ENCODE results near the gene MORC1.

MORC1 gene

DNA sequence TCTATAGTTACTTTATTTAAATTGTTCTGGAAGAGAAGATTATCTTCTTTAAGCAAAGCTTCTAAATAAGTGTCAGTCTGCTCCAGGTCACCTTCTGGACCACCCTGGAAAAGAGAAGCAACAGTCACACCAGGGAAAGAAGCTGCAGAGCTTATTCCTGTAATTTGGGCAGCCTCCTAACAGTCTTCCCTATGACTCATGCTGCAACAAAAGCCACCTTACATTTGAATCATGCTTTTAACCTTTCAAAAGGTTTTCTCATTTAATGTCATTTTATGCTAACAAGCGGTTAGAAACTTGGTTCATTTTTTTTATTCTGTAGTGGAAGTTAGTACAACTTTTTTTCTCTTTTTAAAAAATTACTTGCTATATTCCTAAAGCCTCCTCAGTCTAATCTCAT is 158.9 kb downstream of the MORC1 start:
- no peak overlapping the region for H3K4ac ChIP-seq (ENCODE audit: low read depth in 1 of 2, low read length in 2 of 2)
- H2AFZ ChIP-seq (ENCODE audit: low read depth, low read length): no peak overlapping the region
- no peak overlapping the region for H3K18ac ChIP-seq (ENCODE audit: low read depth in 1 of 2, low read length in 2 of 2)
- H4K91ac ChIP-seq (ENCODE audit: low read length): no peak overlapping the region
- H3K9ac ChIP-seq (ENCODE audit: low read length): no peak overlapping the region
- H3K27ac ChIP-seq (ENCODE audit: low read length, poor library complexity, severe bottlenecking): no peak overlapping the region
- H3K4me3 ChIP-seq (ENCODE audit: insufficient read depth in 1 of 2, low read depth in 1 of 2, low read length in 2 of 2): no peak overlapping the region
- H3K4me1 ChIP-seq (ENCODE audit: control insufficient read depth, insufficient read depth, low read depth, low read length): no peaks in the 10 kb centered on the region
- no CpG with 5 or more reads among the region's 1 CpG for WGBS
- H3K36me3 ChIP-seq (ENCODE audit: control insufficient read depth in 1 of 2, insufficient read depth in 2 of 2, low read depth in 1 of 2, low read length in 2 of 2): no peaks in the 10 kb centered on the region
- no peak for DNase-seq
- H4K8ac ChIP-seq (ENCODE audit: low read length): no peak overlapping the region
- no peak overlapping the region for H2AK5ac ChIP-seq (ENCODE audit: low read length, severe bottlenecking)
- no peaks in the 10 kb centered on the region for H3K9me3 ChIP-seq (ENCODE audit: control insufficient read depth, low read length)
- H2BK12ac ChIP-seq (ENCODE audit: low read length in 2 of 2): no peak overlapping the region
- H2BK15ac ChIP-seq (ENCODE audit: low read depth, poor library complexity, severe bottlenecking): no peak overlapping the region
- H2BK5ac ChIP-seq (ENCODE audit: low read depth, low read length, poor library complexity, severe bottlenecking): no peak overlapping the region
- H3K4me2 ChIP-seq (ENCODE audit: low read length, poor library complexity, severe bottlenecking): no peak overlapping the region
- no peak overlapping the region for H3K14ac ChIP-seq (ENCODE audit: low read length in 2 of 2)
- no peaks in the 10 kb centered on the region for H3K27me3 ChIP-seq (ENCODE audit: control insufficient read depth in 1 of 2, insufficient read depth in 1 of 2, low read length in 2 of 2)
- no peak overlapping the region for H3K23ac ChIP-seq (ENCODE audit: low read length in 2 of 2)
- H3K79me1 ChIP-seq (replicated peaks; ENCODE audit: low read length, poor library complexity, severe bottlenecking): no peaks in the 10 kb centered on the region
- no peak overlapping the region for H2BK120ac ChIP-seq (ENCODE audit: low read depth, low read length)

DNA sequence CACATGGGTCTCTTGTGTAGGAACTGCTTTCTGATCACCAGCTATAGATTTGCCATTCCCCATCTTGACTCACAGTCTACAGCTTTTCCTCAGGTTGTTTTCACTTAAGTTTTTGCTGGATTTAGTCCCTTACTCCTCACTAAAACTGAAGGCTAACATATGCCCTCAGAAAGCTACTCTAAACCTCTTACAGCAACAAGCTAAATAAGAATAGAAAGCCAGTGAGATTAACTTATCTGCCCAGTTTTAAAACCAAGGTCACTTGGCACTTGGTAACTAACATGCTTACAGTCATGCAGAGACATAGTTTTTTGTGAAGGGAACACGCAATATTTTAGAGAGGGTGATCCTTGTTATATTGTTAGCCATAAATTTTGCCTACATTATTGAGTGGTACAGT is 164.2 kb downstream of the MORC1 start, which contains the start of gene GUCA1C:
TSS of gene GUCA1C (minus strand) at position 180 of the 400 bp plus-strand sequence. CDS start at position 63, 117 bp downstream.
- no peak within 1 kb of the TSS for H3K4me3 ChIP-seq (ENCODE audit: insufficient read depth in 1 of 2, low read depth in 1 of 2, low read length in 2 of 2)
- no peak within 1 kb of the TSS for H3K9ac ChIP-seq (ENCODE audit: low read length)
- no peaks in the 10 kb centered on the region for H3K27me3 ChIP-seq (ENCODE audit: control insufficient read depth in 1 of 2, insufficient read depth in 1 of 2, low read length in 2 of 2)
- H2AFZ ChIP-seq (ENCODE audit: low read depth, low read length): no peak within 1 kb of the TSS
- peak within 1 kb of the TSS; percentile 88 for H3K27ac ChIP-seq (ENCODE audit: low read length, poor library complexity, severe bottlenecking)
- H4K8ac ChIP-seq (ENCODE audit: low read length): no peak within 1 kb of the TSS
- H2BK15ac ChIP-seq (ENCODE audit: low read depth, poor library complexity, severe bottlenecking): no peak within 1 kb of the TSS
- H3K36me3 ChIP-seq (ENCODE audit: control insufficient read depth in 1 of 2, insufficient read depth in 2 of 2, low read depth in 1 of 2, low read length in 2 of 2): no peaks in the 10 kb centered on the region
- no peak within 1 kb of the TSS for H3K4me2 ChIP-seq (ENCODE audit: low read length, poor library complexity, severe bottlenecking)
- H3K23ac ChIP-seq (ENCODE audit: low read length in 2 of 2): no peak within 1 kb of the TSS
- no peak for DNase-seq
- WGBS: 100% methylated on average over 1 of the region's 1 CpG
- no peak within 1 kb of the TSS for H3K14ac ChIP-seq (ENCODE audit: low read length in 2 of 2)
- H2AK5ac ChIP-seq (ENCODE audit: low read length, severe bottlenecking): peak within 1 kb of the TSS; percentile 84
- no peak within 1 kb of the TSS for H2BK12ac ChIP-seq (ENCODE audit: low read length in 2 of 2)
- peak within 1 kb of the TSS; percentile 35 for H2BK5ac ChIP-seq (ENCODE audit: low read depth, low read length, poor library complexity, severe bottlenecking)
- H3K4me1 ChIP-seq (ENCODE audit: control insufficient read depth, insufficient read depth, low read depth, low read length): no peaks in the 10 kb centered on the region
- no peak within 1 kb of the TSS for H3K4ac ChIP-seq (ENCODE audit: low read depth in 1 of 2, low read length in 2 of 2)
- no peaks in the 10 kb centered on the region for H3K79me1 ChIP-seq (replicated peaks; ENCODE audit: low read length, poor library complexity, severe bottlenecking)
- no peak within 1 kb of the TSS for H3K18ac ChIP-seq (ENCODE audit: low read depth in 1 of 2, low read length in 2 of 2)
- no peak within 1 kb of the TSS for H4K91ac ChIP-seq (ENCODE audit: low read length)
- no peak within 1 kb of the TSS for H2BK120ac ChIP-seq (ENCODE audit: low read depth, low read length)
- no peaks in the 10 kb centered on the region for H3K9me3 ChIP-seq (ENCODE audit: control insufficient read depth, low read length)

DNA sequence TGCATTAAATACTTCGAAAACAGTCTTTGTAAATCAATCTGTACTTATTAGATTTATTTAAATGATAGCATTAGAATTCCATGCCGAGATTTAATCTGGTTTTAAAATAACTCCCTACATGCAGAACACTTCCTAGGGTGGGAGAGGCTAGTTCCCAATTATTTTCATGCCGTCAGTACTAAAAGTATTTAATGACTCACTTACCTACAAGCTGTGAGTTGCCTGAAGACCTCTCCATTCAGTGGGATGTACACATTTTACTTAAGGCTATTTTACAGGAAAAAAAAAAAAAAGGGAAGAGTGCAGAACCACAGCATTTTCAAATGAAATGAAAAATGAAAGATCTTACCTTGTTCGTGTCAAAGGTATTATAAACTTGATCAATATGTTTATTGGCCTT is 164.7 kb downstream of the MORC1 start:
- H4K8ac ChIP-seq (ENCODE audit: low read length): no peak overlapping the region
- H3K4me3 ChIP-seq (ENCODE audit: insufficient read depth in 1 of 2, low read depth in 1 of 2, low read length in 2 of 2): no peak overlapping the region
- no peak overlapping the region for H2BK120ac ChIP-seq (ENCODE audit: low read depth, low read length)
- H3K36me3 ChIP-seq (ENCODE audit: control insufficient read depth in 1 of 2, insufficient read depth in 2 of 2, low read depth in 1 of 2, low read length in 2 of 2): no peaks in the 10 kb centered on the region
- H3K4ac ChIP-seq (ENCODE audit: low read depth in 1 of 2, low read length in 2 of 2): no peak overlapping the region
- no peak overlapping the region for H2BK5ac ChIP-seq (ENCODE audit: low read depth, low read length, poor library complexity, severe bottlenecking)
- no peak for DNase-seq
- peak overlapping the region; percentile 84 for H2AK5ac ChIP-seq (ENCODE audit: low read length, severe bottlenecking)
- no peak overlapping the region for H2BK15ac ChIP-seq (ENCODE audit: low read depth, poor library complexity, severe bottlenecking)
- H4K91ac ChIP-seq (ENCODE audit: low read length): no peak overlapping the region
- H3K18ac ChIP-seq (ENCODE audit: low read depth in 1 of 2, low read length in 2 of 2): no peak overlapping the region
- no peaks in the 10 kb centered on the region for H3K4me1 ChIP-seq (ENCODE audit: control insufficient read depth, insufficient read depth, low read depth, low read length)
- no peak overlapping the region for H2AFZ ChIP-seq (ENCODE audit: low read depth, low read length)
- 82% methylated on average over 2 of the region's 4 CpGs for WGBS
- H3K9ac ChIP-seq (ENCODE audit: low read length): no peak overlapping the region
- no peak overlapping the region for H3K23ac ChIP-seq (ENCODE audit: low read length in 2 of 2)
- H2BK12ac ChIP-seq (ENCODE audit: low read length in 2 of 2): no peak overlapping the region
- no peaks in the 10 kb centered on the region for H3K9me3 ChIP-seq (ENCODE audit: control insufficient read depth, low read length)
- H3K4me2 ChIP-seq (ENCODE audit: low read length, poor library complexity, severe bottlenecking): no peak overlapping the region
- H3K27me3 ChIP-seq (ENCODE audit: control insufficient read depth in 1 of 2, insufficient read depth in 1 of 2, low read length in 2 of 2): no peaks in the 10 kb centered on the region
- no peak overlapping the region for H3K14ac ChIP-seq (ENCODE audit: low read length in 2 of 2)
- H3K27ac ChIP-seq (ENCODE audit: low read length, poor library complexity, severe bottlenecking): peak overlapping the region; percentile 88
- no peaks in the 10 kb centered on the region for H3K79me1 ChIP-seq (replicated peaks; ENCODE audit: low read length, poor library complexity, severe bottlenecking)

DNA sequence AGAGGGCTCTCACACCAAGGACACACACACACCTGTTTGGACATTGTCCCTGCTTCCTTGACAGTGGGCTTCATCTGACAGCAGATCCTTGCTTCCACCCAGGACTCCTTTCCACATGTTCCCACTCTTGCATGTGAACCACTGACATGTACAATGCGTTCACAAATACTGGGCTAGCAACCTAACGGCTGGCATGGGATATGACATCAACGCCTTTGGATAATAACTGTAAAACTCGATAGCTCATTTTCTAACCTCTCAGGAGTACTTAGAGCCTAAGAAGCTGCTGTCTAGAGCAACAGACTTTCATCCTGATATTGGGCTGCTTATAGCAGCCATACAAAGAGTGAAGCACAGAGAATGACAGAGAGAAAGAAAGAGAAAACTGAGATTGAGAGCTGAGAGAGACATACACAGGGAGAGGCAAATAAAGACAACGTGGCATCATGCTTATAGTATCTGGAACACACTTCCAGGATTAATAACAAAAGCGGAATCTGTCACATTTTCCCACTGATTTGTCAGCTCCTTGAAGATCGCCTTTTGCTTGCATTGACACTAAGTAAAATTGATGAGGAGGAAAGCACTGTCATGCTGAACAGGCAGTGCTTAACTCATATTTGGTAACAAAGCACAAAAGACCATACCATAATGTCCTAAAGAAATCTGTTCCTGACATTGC is 166.0 kb downstream of the MORC1 start:
- no peak overlapping the region for H4K8ac ChIP-seq (ENCODE audit: low read length)
- H2AFZ ChIP-seq (ENCODE audit: low read depth, low read length): no peak overlapping the region
- no peak overlapping the region for H2BK15ac ChIP-seq (ENCODE audit: low read depth, poor library complexity, severe bottlenecking)
- no peak overlapping the region for H3K27ac ChIP-seq (ENCODE audit: low read length, poor library complexity, severe bottlenecking)
- 80% methylated on average over 6 of the region's 7 CpGs for WGBS
- no peaks in the 10 kb centered on the region for H3K27me3 ChIP-seq (ENCODE audit: control insufficient read depth in 1 of 2, insufficient read depth in 1 of 2, low read length in 2 of 2)
- no peaks in the 10 kb centered on the region for H3K9me3 ChIP-seq (ENCODE audit: control insufficient read depth, low read length)
- H2BK5ac ChIP-seq (ENCODE audit: low read depth, low read length, poor library complexity, severe bottlenecking): no peak overlapping the region
- no peaks in the 10 kb centered on the region for H3K4me1 ChIP-seq (ENCODE audit: control insufficient read depth, insufficient read depth, low read depth, low read length)
- H3K23ac ChIP-seq (ENCODE audit: low read length in 2 of 2): no peak overlapping the region
- H2BK120ac ChIP-seq (ENCODE audit: low read depth, low read length): no peak overlapping the region
- no peaks in the 10 kb centered on the region for H3K36me3 ChIP-seq (ENCODE audit: control insufficient read depth in 1 of 2, insufficient read depth in 2 of 2, low read depth in 1 of 2, low read length in 2 of 2)
- H3K4ac ChIP-seq (ENCODE audit: low read depth in 1 of 2, low read length in 2 of 2): no peak overlapping the region
- H2BK12ac ChIP-seq (ENCODE audit: low read length in 2 of 2): no peak overlapping the region
- H4K91ac ChIP-seq (ENCODE audit: low read length): no peak overlapping the region
- no peak for DNase-seq
- H2AK5ac ChIP-seq (ENCODE audit: low read length, severe bottlenecking): peak overlapping the region; percentile 71
- no peaks in the 10 kb centered on the region for H3K79me1 ChIP-seq (replicated peaks; ENCODE audit: low read length, poor library complexity, severe bottlenecking)
- no peak overlapping the region for H3K9ac ChIP-seq (ENCODE audit: low read length)
- H3K14ac ChIP-seq (ENCODE audit: low read length in 2 of 2): peak overlapping the region in 1 of 2 experiments; percentile 81
- no peak overlapping the region for H3K18ac ChIP-seq (ENCODE audit: low read depth in 1 of 2, low read length in 2 of 2)
- H3K4me3 ChIP-seq (ENCODE audit: insufficient read depth in 1 of 2, low read depth in 1 of 2, low read length in 2 of 2): no peak overlapping the region
- H3K4me2 ChIP-seq (ENCODE audit: low read length, poor library complexity, severe bottlenecking): no peak overlapping the region
